ENCODE measurements around the gene CIDEC.

CIDEC gene

GRCh38 chr3:9843715-9844438, 36.2 kb downstream of the CIDEC start, which contains the start of gene RPUSD3 (continued):
- TF ChIP-seq GFI1B (tag by site-specific recombination; IDR thresholded peaks at IDR 0.05) (no peak), KLF16 (tag by site-specific recombination; IDR thresholded peaks at IDR 0.05) (peak; percentile 64; the same call in 1 of the 2 replicates), ZNF18 (tag by site-specific recombination; IDR thresholded peaks at IDR 0.05) (no peak), INSM2 (tag by site-specific recombination; IDR thresholded peaks at IDR 0.05) (no peak), KLF17 (tag by site-specific recombination; IDR thresholded peaks at IDR 0.05) (no peak; the same call in 1 of the 2 replicates), YY1 (tag by site-specific recombination; IDR thresholded peaks at IDR 0.05) (no peak), ZFP69B (tag by site-specific recombination; IDR thresholded peaks at IDR 0.05) (no peak), ZNF701 (tag by site-specific recombination; IDR thresholded peaks at IDR 0.05) (no peak), ZNF23 (tag by site-specific recombination; IDR thresholded peaks at IDR 0.05; ENCODE audit: borderline replicate concordance) (no peak), ATF2 (tag by site-specific recombination; IDR thresholded peaks at IDR 0.05; ENCODE audit: low read depth) (no peak), ZSCAN23 (tag by site-specific recombination; IDR thresholded peaks at IDR 0.05) (0 out of 2 replicates have a peak, but pooled peaks have one; percentile 58), KLF1 (tag by site-specific recombination; IDR thresholded peaks at IDR 0.05) (0 out of 2 replicates have a peak, but pooled peaks have one; percentile 19), ZNF404 (tag by site-specific recombination; IDR thresholded peaks at IDR 0.05) (no peak), ZNF174 (tag by site-specific recombination; IDR thresholded peaks at IDR 0.05) (no peak), ZNF335 (tag by site-specific recombination; conservative IDR thresholded peaks at IDR 0.05) (peak; percentile 99), HOXD13 (CRISPR knock-in tag; IDR thresholded peaks at IDR 0.05; ENCODE audit: borderline replicate concordance) (no peak), YY2 (tag by site-specific recombination; IDR thresholded peaks at IDR 0.05) (no peak), ZNF311 (tag by site-specific recombination; IDR thresholded peaks at IDR 0.05; ENCODE audit: borderline replicate concordance) (no peak), PRDM4 (tag by site-specific recombination; IDR thresholded peaks at IDR 0.05) (no peak), ZNF623 (tag by site-specific recombination; IDR thresholded peaks at IDR 0.05) (no peak), GLIS1 (tag by site-specific recombination; IDR thresholded peaks at IDR 0.05) (no peak), ZXDB (tag by site-specific recombination; IDR thresholded peaks at IDR 0.05) (peak; percentile 57; the same call in 1 of the 2 replicates), ZNF138 (tag by site-specific recombination; IDR thresholded peaks at IDR 0.05; ENCODE audit: borderline replicate concordance) (no peak), ZFP37 (tag by site-specific recombination; IDR thresholded peaks at IDR 0.05) (peak; percentile 91; the same call in 1 of the 2 replicates), ZNF175 (tag by site-specific recombination; IDR thresholded peaks at IDR 0.05) (no peak), ELK4 (IDR thresholded peaks at IDR 0.05; ENCODE audit: borderline replicate concordance, low read depth, low read length) (no peak), ZBTB1 (tag by site-specific recombination; IDR thresholded peaks at IDR 0.05) (no peak), REPIN1 (tag by site-specific recombination; IDR thresholded peaks at IDR 0.05; ENCODE audit: low read depth) (no peak), KLF8 (tag by site-specific recombination; IDR thresholded peaks at IDR 0.05) (peak; percentile 57; the same call in 1 of the 2 replicates), ZNF274 (IDR thresholded peaks at IDR 0.05; ENCODE audit: low read length) (no peak), ZNF274 (tag by site-specific recombination; IDR thresholded peaks at IDR 0.05; ENCODE audit: borderline replicate concordance) (no peak)
